Mucosa of stomach (tissue), 1 donor: ENCODE measurements around the gene DBN1.

ENCODE experiments used
- H3K27me3 ChIP-seq: one replicate; pipeline ENCODE4 v1.7.0; 2013; ENCODE audit warnings: mild to moderate bottlenecking, low read length; ENCODE audit not compliant: control insufficient read depth, insufficient read depth
- H3K36me3 ChIP-seq: one replicate; pipeline ENCODE4 v1.7.0; 2013; ENCODE audit warnings: low read length; ENCODE audit not compliant: control insufficient read depth, insufficient read depth
- H3K4me1 ChIP-seq: one replicate; pipeline ENCODE4 v1.7.0; 2013; ENCODE audit warnings: mild to moderate bottlenecking, low read length; ENCODE audit not compliant: control insufficient read depth, insufficient read depth
- H3K4me3 ChIP-seq: one replicate; pipeline ENCODE4 v1.7.0; 2013; ENCODE audit warnings: low read length
- H3K9ac ChIP-seq: one replicate; pipeline ENCODE4 v1.7.0; 2013; ENCODE audit warnings: mild to moderate bottlenecking, low read length, moderate library complexity
- H3K9me3 ChIP-seq: one replicate; pipeline ENCODE4 v1.7.0; 2013; ENCODE audit warnings: mild to moderate bottlenecking, low read length, moderate library complexity; ENCODE audit not compliant: control insufficient read depth
- donor health status: Pancreatic carcinoma.

DBN1 gene

GRCh38 chr5:177511181-177511580, 37.7 kb upstream of the DBN1 start:
- H3K4me1 ChIP-seq = peaks cover 10% of the 10 kb centered on the region
- no peak overlapping the region for H3K9ac ChIP-seq
- no peaks in the 10 kb centered on the region for H3K36me3 ChIP-seq
- H3K4me3 ChIP-seq = no peak overlapping the region
- H3K9me3 ChIP-seq = no peaks in the 10 kb centered on the region
- no peaks in the 10 kb centered on the region for H3K27me3 ChIP-seq

- Histone ChIP-seq H3K27me3 (no peaks in the 10 kb centered on the region), H3K9me3 (no peaks in the 10 kb centered on the region), H3K9ac (no peak overlapping the region), H3K4me3 (no peak overlapping the region), H3K36me3 (no peaks in the 10 kb centered on the region), H3K4me1 (peaks cover 4% of the 10 kb centered on the region)
Observed at GRCh38 chr5:177510567-177511053, 37.2 kb upstream of the DBN1 start.

GRCh38 chr5:177509991-177510566, 36.6 kb upstream of the DBN1 start:
- Histone ChIP-seq H3K9ac (no peak overlapping the region), H3K4me1 (peaks cover 4% of the 10 kb centered on the region), H3K36me3 (no peaks in the 10 kb centered on the region), H3K4me3 (no peak overlapping the region), H3K9me3 (no peaks in the 10 kb centered on the region), H3K27me3 (no peaks in the 10 kb centered on the region)

DNA sequence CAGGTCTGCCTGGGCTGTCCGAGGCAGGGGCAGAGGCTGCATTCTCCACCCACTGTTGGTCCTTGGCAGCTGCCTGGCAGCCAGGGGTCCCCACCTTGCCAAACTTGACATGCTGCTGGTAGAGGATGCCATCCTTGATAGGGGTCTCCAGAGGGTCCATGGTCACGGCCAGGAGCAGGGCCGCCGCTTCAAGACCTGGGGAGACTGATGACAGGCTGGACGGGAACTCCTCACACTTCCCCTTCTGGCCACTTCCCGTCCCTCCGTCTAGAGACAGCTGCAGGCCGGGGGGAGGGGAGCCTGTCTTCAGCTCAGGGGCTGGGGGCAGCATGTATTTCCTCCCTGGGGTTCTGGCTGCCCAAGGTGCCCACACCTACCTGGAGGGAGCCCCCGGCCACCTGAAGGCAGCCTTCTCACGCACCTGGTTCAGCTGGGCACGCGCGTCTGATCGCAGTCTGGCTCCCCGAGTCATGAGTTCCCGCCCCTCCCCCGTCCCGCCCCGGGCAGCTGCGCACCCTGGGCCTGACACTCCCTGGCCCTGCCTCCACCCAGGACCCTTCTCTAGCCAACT, 36.0 kb upstream of the DBN1 start, which contains the start of gene DOK3:
Gene DOK3, minus strand, starts transcription at position 446 of the 571 bp plus-strand sequence. Its CDS starts 286 bp downstream, at position 160.
- Histone ChIP-seq H3K9me3 (no peaks in the 10 kb centered on the region), H3K27me3 (no peaks in the 10 kb centered on the region), H3K9ac (peak within 1 kb of the TSS; percentile 25), H3K4me3 (no peak within 1 kb of the TSS), H3K4me1 (peaks cover 4% of the 10 kb centered on the region), H3K36me3 (no peaks in the 10 kb centered on the region)

DNA sequence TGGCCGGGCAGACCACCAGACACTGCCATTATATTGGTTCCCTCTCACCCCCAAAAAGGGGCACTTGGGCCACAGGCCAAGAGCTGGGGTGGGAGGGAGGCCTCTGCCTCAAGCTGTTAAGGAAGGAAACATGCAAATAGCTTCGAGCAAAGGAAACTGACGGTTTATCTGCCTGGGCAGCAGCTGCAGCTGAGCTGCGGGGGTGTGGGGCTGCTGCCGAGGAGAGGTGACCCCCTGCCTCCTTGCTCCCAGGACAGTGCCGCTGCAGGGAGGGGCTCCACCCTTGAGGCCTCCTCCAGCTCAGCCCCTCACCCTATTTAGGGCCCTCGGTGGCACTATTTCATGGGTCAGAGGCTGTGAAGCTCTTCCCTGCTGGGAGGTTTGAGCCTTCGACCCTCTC, 35.4 kb upstream of the DBN1 start:
- peak overlapping the region; percentile 25 for H3K9ac ChIP-seq
- H3K27me3 ChIP-seq = no peaks in the 10 kb centered on the region
- H3K4me1 ChIP-seq = peaks cover 4% of the 10 kb centered on the region
- H3K36me3 ChIP-seq = no peaks in the 10 kb centered on the region
- H3K9me3 ChIP-seq = no peaks in the 10 kb centered on the region
- no peak overlapping the region for H3K4me3 ChIP-seq

GRCh38 chr5:177508221-177508611, 34.8 kb upstream of the DBN1 start:
- Histone ChIP-seq H3K9me3 (no peaks in the 10 kb centered on the region), H3K4me3 (no peak overlapping the region), H3K36me3 (no peaks in the 10 kb centered on the region), H3K9ac (no peak overlapping the region), H3K4me1 (peaks cover 4% of the 10 kb centered on the region), H3K27me3 (no peaks in the 10 kb centered on the region)

GRCh38 chr5:177507596-177508220, 34.3 kb upstream of the DBN1 start:
- H3K9me3 ChIP-seq = no peaks in the 10 kb centered on the region
- no peak overlapping the region for H3K9ac ChIP-seq
- no peaks in the 10 kb centered on the region for H3K36me3 ChIP-seq
- H3K27me3 ChIP-seq = no peaks in the 10 kb centered on the region
- no peak overlapping the region for H3K4me3 ChIP-seq
- H3K4me1 ChIP-seq = peaks cover 4% of the 10 kb centered on the region

- Histone ChIP-seq H3K9me3 (no peaks in the 10 kb centered on the region), H3K9ac (no peak overlapping the region), H3K4me3 (no peak overlapping the region), H3K27me3 (no peaks in the 10 kb centered on the region), H3K4me1 (peaks cover 4% of the 10 kb centered on the region), H3K36me3 (no peaks in the 10 kb centered on the region)
Observed at GRCh38 chr5:177507165-177507564, 33.7 kb upstream of the DBN1 start.

DNA sequence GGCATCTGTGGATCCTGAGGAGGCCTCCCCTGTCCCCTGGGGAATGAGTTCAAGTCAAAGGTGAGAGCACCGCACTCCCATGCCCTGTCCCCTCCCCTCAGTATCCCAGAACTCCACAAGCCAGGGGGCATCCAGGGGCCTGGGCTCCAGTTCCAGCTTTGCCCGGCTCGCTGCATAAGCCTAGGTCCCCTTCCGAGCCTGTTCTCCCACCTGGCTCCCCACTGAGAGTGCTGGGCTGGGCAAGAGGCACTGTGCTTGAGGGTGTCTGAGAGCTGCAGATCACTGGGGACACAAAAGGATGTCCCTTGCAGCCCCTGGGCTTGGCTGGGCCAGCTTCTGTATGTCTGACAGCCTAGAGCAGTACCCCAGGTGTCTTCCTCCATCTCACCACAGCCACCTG, 31.6 kb upstream of the DBN1 start:
- Histone ChIP-seq H3K4me1 (peaks cover 9% of the 10 kb centered on the region), H3K27me3 (no peaks in the 10 kb centered on the region), H3K4me3 (no peak overlapping the region), H3K9ac (no peak overlapping the region), H3K9me3 (no peaks in the 10 kb centered on the region), H3K36me3 (no peaks in the 10 kb centered on the region)

- Histone ChIP-seq H3K9me3 (no peaks in the 10 kb centered on the region), H3K4me3 (no peak overlapping the region), H3K27me3 (no peaks in the 10 kb centered on the region), H3K9ac (no peak overlapping the region), H3K4me1 (peaks cover 7% of the 10 kb centered on the region), H3K36me3 (no peaks in the 10 kb centered on the region)
Observed at GRCh38 chr5:177504086-177505056, 30.9 kb upstream of the DBN1 start.

- H3K9me3 ChIP-seq = no peaks in the 10 kb centered on the region
- peaks cover 7% of the 10 kb centered on the region for H3K4me1 ChIP-seq
- H3K4me3 ChIP-seq = no peak overlapping the region
- peaks cover 2% of the 10 kb centered on the region for H3K27me3 ChIP-seq
- H3K9ac ChIP-seq = no peak overlapping the region
- H3K36me3 ChIP-seq = no peaks in the 10 kb centered on the region
Observed at GRCh38 chr5:177503351-177504085, 30.1 kb upstream of the DBN1 start.
